Activated CD8-positive, alpha-beta memory T cell treated with anti-CD3 and anti-CD28 coated beads for 4 hours (primary cell): ENCODE data around the gene SH3PXD2A.
A peak's percentile ranks its signal among the peaks of the same experiment; 100 is the strongest.
"Not testable (repeated sequence)": the region's sequence is repeated elsewhere in the genome, so short reads cannot be mapped to it uniquely, and the experiment has no call there.

Source experiments
- DNase-seq, 2 donors: peaks; one replicate each; pipeline ENCODE4 v3.0.0-alpha.2; 2020; ENCODE audit warnings: low read depth in 2 of 2

Gene SH3PXD2A

DNA sequence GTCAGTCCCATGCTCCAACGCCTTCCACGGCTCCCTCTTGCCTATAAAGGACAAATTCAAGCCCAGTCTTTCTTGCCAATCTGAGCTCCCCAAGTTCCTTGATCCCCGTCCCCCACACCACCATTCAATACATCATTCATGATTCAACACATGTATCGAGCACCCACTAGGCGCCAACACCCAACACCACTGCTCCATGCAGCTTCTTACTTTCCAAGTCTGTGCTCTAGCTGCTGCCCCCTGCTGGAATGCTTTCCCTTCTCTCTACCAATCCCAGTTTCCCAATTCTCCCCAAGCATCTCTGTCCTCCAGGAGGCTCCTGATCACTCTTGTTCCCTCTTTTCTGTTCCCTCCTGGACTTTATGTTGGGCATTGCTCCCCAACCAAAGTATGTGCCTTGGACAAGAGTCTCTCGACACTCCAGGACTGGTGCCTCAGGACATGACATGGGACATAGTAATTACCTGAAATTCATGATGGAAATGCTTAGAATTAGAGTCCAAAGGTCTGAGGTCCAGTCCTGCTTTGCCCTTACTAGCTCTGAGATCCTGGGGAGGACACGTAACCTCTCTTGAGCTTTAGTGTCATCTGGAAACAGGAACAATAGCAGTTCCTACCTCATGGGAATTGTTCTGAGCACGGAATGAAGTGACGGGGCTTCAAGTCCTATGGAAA is 189.2 kb downstream of the SH3PXD2A start:
- DNase-seq, result no peak

DNA sequence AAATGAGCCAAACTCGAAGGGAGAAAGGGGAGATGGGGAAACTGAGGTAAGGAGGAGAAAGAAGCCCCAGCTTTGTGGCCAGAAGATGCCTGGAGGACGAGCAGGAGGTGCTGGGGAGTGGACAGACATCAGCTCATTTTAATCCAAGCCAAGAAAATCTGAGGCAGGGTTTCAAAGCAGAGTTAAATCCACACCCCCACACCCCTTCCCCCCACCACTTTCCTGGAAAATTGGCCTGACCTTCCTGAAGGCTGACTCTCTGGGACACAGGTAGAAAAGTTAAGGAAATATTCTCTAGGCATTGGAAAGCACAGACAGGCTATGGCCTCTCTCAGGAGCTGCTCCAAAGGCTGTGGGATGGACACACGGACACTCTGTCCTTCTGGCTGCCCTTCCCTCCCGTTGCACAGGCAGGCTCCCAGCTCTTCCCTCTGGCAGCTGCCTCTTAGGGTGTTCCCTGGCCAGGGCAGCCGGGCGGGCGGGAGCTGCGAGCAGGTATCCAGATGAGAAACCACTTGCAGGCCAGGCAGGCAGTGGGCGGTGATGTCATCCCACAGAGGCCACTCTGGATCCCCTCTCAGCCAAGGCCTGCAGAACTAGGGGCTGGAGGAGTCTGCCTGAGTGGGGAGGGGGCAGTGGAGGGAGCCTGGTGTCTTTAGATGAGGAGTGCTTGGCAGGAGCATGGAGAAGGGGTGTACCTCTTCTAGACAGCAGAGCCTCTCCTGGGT is 190.1 kb downstream of the SH3PXD2A start:
- no peak for DNase-seq

DNA sequence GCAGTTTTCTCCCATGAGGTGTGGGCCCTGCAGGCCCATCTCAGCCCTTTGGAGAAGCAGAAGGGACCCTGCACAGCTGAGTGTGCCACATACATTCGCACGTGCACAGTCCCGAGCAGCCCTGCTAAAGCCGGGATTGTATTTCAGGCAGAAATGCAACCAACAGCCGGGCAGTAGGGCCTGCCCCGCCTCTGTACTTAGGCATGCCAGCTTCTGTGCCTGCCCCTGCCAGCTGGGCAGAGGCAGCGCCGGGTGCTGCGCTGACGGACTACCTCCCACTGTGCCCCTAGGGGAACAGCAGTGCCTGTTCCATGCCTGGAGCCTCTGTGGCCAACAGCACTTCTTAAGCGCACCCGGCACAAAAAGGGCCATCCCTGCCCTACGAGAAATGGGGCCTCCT is 191.6 kb downstream of the SH3PXD2A start:
- DNase-seq, result no peak

DNA sequence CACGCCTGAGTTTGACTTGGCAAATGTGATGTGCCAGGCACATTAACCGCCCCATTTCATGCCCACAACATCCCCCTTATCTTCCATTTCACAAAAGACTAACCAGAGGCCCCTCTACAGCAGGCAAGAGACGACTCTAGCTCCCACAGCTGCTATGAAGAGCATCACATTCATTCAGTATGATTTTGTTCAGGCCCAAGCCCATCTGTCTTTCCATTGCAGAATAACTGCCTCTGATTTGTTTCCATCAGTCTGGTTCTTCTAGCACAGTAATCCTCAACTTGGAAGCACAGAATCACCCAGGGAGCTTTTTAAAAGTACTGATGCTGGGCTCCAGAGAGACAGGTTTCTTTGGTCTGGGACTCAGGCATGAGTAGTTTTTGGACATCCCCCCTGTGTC is 192.1 kb downstream of the SH3PXD2A start:
- DNase-seq, result no peak

DNA sequence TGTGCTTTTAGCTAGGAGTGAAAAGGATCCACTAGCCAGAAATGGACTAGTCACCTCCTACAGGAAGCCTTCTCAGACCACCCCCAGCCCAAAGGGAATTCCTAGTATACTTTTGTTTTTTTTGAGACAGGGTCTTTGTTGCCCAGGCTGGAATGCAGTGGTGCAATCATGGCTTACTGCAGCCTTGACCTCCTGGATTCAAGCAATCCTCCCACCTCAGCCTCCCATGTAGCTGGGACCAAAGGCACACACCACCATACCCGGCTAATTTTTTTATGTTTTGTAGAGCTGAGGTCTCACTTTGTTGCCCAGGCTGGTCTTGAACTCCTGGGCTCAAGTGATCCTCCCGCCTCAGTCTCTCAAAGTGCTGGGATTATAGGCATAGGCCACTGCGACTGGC is 192.7 kb downstream of the SH3PXD2A start:
- not testable (repeated sequence) for DNase-seq

DNA sequence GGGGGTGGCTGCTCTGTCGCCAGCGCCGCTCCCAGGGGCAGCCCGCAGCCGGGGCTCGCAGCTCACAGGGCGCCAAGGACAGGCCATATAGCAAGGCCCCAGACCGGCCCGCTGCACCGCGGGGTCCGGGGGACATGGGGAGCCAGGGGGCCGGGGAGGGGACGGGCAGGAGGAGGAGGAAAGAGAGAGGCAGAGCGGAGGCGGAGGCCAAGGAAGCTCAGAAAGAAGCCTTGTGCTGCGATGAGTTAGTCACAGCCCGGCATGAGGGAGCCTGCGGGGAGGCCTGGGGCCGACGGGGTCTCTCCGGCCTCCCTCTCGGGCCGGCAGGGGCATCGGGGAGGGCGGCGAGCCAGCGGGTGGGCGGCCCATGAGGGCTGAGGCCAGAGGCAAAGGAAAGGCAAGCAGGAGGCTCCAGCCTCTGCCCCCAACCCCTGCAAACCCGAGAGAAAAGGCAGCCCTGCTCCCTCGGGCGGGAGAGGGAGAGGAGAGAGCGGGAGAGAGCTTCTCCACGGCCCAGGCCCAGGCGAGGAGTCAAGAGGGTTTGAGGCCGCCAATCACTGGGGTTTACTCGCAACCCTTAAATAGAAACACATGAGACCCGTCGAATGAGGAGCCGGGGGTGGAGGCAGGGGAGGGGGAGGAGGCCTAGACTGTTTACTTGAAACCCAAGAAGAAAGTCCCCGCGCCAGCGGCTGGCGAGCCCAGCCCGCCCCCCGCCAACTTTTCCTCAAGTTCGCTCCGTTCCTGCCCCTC is 194.0 kb downstream of the SH3PXD2A start:
- peak; percentile 5 to 17 for DNase-seq

DNA sequence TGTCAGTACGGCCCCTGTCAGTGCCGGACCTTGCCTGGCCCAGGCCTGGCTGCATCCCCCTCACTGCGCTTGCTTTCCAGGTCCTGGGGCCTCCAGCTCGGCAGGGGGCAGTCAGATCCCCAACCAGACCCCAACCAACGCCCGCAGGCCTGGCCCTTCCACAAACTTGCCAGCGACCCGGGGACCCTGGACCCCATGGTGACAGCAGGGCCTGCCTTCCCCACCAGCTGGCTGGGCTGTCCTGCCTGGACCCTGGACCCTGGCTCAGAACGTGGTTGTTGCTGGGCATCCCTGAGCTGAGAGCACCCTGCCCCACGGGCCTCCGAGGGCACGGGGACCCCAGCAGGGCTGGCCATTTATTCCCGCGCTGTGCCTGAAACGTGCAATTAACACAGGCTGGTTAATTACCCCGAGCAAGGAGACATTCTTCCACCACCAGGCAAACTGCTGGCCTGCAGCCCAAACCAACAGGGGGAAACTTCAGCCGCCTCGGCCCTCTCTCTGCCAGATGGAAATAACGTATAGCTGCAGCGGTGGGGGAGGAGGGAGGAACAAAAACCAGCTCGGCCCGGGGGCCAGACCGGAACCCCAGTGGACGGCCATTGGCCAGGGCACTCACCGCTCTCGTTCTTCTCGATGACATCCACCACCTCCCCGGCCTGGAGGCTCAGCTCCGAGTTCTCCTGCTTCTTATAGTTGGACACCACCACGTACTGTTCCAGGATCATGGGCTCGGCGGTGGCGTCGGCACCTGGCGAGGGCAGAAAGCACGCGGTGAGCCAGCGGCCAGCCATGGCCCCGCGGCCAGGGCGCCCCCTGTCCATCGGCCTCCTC is 194.8 kb downstream of the SH3PXD2A start:
- DNase-seq, result no peak

DNA sequence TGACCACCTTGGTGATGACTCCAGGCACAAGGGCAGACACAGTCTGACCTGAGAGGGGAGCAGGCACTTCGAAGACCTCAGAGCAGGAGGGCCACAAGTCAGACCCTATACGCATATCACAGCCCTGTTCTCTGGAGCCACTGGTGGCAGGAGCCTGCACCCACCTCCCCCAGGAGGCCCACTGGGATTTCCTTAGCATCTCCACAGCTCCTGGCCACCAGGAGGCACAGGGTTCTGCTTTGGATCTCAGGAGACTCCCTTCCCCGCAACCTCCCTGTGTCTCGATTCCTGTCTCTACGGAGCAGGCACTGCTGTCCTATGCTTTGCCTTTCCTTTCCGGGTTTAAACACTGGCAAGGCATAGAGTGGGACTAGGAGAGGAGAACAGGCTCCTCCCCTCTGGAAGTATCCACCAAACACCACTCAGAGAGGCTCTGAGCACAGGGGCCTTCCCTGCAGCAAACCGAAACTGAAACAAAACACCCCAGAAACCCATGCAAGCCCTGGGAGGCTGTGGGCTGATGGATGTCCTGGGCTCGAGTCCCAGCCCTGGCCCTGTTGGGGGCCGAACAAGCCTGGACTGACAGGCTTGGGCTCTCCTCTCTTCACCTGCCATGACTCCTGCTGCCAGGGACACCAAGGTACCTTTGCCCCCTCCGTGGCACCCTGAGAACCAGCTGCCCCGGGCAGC is 195.6 kb downstream of the SH3PXD2A start:
- DNase-seq, result peak; percentile 24 to 38

DNA sequence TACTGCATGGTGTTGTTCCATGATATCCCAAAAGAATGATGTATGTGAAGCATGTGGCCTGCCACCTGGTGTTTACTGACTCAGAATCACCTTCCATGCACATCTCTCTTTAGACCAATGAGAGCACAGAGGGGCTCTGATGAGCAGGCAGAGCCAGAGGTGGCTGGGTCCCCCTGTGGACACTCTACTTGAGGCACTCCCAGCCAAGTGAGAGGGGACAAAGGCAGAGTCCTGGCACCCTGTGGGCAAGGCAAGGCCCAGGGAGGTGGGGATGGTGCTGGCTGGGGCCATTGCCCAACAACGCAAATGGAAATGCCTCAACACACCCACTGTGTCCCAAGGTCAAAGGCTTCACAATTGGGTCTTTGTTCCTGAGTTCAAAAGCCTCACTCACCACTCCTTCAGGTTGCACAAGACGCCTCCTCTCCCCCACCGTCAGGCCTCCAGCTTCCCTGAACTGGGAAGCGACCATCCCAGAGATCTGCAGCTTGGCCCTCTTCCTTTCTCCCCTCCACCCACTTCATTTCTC is 197.3 kb downstream of the SH3PXD2A start:
- DNase-seq, result no peak

DNA sequence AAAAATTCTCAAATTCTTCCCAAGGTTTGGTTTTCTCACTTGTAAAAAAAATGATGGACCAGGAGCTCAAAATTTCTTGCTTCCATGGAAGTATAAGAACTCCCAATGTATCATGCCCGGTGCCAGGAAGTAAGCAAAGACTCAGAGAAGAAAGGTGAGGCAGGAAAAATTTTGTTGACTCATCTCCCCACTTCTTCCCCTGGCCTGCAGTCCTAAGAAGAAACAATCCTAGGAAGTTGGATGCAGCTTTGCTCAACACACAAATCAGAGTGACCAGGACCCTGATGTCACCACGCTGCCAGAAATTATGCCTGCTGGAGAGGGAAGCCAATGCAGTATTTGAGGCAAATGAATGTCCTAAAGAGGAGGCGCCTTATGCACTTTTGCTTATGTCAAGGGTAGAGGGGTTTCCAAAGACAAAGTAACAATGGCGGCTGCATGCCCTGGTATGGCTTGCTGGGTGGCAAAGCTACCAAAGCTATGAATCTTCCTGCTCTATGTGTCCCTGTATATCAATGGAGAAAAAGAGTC is 198.2 kb downstream of the SH3PXD2A start:
- no peak for DNase-seq

DNA sequence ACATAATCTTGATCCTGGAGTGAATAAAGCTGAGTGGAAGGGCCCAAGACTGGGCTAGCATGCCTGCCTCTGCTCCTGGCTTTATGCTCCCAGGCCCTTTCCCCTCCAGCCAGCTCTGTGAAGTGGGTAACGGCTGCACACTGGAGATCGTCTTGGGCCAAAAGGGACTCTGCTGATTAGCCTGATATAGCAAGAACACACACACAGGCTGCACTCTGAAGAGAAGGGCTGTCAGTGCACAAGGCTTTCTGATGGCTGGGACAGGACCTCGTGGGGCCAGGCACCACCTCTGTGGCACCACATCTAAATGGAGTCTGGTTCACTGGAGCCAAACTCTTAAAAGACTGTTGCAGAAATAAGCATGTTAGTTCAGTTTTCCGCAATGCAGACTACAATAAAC is 200.5 kb downstream of the SH3PXD2A start:
- DNase-seq, result no peak

DNA sequence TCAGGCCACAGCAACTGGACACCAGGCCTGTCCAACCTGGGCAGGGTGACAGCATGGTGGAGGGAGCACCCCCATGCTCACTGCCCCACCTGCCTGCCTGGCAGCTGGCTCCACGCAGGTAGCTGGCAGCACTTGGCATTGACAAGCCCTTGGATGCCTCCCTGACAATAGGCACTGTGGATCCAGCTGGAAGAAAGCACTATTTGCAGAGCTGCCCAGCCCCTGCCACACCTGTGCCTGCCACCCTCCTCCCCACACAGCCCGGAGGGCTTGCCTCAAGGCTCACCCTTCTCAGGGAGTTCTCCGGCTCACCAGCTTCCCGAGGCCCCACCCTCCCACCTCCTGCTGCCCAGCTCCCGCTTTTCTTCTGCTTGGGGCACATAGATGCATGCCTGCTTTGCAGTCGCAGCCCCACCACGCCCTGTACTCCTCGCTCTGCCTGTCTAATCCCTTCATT is 201.8 kb downstream of the SH3PXD2A start:
- no peak for DNase-seq

DNA sequence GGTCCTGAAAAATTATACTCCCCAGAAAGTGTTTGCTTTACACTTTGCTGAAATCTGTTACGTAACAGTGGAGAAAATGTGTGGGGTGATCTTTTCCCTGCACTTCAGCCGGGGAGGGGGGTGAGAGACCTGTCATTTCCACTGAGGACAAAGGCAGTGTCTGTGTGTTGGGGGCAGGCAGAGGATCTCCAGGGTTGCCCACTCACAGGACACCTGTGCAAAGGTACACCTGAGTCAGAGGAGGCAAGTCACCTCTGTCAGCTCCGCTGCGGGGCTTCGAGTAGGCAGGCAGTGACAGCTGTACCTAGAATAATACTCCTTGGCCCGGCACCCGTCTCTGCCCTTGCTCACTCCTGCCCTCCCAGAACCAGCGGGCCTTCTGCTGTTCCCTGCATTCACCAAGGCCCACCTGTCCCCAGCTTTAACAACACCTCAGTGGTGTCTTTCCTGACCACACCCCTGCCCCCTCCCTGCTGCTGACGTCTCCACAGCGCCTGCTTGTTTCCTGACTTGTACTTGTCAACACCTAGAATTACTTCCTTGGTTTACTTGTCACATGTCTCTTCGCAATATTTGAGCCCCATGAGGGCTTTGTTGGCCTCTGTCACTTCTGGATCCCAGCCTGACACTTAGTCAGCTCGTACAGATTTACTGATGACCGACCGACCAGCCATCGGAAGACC is 202.6 kb downstream of the SH3PXD2A start:
- no peak for DNase-seq

DNA sequence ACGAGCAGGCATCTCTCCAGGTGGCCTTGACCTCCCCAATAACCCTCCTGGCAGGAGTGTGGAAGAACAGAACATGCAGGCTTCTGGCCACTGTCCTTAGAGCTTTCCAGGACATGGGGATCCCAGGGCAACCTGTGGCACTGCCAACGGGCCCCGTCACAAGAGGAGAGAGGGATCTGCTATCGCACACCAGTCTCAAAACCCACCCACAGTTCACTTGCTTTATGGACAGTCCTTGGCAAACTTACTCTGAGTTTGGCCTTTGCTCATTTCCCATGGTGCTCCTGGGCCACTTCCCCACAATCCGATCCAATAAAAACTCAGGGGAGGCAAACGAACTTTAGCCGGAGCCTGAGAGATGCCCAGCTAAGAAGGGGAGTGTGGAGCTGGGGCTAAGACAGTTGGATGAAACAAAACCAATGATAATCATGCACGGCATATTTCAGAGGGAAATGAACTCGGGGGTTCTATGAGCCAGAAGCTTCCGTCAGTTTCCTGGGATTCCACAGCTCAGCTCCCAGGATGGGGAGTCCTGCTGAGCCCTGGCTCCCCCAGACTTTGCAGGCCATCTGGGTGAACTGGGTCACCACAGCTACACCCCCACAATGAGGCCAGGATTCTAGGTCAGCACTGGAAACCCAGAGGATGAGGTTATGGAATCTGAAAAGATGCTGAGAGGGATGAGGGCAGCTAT is 203.4 kb downstream of the SH3PXD2A start:
- DNase-seq, result no peak

DNA sequence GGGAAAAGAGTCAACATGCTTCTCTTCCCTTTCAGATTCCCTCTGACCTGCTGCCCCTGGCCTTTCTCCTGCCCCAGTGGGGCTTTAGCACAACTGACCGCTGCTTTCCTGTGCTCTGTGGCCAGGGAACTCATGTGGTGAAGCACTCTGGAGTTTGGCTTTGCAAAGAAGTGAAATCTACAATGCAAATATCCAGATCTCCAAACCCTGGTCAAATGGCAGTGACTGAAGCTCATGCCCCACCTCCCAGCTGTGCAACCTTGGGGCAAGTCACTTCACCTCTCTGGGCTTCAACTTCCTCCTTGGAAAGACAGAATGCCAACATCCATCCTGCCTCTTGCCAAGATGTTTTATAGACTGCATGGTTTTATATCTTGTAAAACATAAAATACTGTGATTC is 204.0 kb downstream of the SH3PXD2A start:
- no peak for DNase-seq

DNA sequence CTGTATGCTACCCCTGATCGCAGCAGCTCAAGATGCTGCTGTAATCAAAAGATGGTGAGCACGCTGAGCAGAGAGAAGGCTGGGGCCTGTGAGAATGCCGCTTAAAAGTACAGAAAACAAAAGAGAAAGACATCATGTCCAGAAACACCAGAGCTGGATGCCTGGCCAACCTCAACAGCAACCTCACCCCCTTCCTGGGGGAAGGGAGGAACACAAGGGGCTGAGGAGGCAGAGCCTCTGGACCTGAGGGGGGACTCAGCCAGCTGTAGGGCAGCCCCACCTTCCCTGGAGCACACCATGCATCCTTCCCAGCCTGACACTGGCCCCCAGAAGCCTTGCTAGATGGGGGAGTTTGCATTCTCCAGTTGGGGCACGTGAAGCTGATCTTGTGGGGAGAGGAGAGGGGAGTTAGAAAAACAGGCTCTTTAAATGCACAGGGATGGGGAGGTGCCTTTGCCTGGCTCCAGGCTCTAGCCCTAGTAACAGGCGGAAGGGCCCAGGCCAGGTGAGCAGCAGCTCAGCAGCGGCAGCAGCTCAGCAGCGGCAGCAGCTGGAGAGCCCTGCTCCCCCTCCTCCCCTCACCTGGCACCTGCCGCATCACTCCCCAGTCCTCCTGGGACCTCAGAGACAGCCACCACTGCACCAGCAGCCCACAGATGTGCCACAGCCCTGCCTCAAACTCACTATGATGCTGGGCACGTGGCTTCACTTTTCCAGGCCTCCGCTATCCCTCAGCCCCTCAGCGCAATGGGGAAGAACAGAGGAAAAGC is 205.5 kb downstream of the SH3PXD2A start:
- no peak for DNase-seq

DNA sequence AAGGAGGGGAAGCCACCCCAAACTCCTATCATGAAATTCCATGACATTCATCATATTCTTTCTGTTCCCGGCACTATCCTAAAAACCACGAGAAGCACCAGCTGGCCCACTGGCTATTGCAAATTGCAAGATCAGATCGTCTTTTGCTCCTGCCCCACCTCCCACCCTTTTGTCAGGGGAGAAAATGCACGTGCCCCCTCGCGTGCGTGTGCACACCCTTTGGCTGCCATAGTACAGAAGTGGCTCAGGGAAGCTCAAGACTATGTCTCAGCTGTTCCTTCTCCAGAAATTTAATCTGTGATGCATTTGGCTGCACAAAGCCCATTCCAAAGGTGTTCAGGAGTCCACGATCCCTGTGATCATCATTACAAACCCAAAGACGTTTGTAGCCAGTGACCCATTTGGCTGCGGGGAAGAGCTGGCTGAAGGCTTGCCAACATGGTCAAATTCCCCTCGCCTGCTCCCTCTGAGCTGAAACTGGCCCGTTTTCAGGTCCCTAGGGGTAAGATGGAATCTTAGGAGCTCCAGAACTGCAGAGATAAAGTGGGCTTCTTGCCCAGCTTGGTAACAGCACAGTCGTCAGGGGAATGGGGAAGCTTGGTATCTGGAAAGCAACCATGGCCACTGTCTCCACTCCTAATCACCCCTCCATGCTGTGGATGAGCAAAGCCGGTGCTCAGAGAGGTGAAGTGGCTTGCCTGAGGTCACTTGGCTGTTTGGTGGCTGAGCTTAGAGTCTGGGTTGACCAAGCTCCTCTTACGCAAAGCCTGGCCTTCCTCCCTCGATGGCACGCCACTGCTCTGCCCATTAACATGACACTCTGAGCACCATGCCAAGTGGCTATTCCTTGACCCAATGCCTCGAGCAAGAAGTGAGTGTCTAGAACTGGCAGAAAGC is 206.5 kb downstream of the SH3PXD2A start:
- DNase-seq, result no peak

DNA sequence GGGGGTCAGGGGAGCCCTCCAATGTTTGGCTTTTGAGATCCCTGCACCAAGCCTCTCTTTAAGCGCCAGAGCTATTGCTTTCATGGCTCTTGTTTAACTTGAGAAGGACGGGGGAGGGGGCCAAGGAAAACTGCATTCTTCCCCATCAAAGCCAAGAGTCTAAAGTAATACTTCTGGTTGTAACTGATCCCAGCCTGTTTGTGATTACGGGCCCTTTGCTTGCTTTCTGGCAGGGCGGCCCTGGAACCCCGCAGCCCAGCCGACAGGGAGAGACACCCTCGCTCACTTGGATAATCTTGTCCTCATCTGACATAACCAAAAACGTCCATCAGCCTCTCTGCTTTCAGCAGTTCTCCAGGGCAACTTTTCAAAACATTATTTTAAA is 207.1 kb downstream of the SH3PXD2A start:
- no peak for DNase-seq
